K562 (cell line): ENCODE data around the gene ZNF564. TPM values are rescaled to one million over a fixed set of nuclear protein-coding genes. Genes with fewer than 3 reads are reported as not detected.

Experiments
- ADNP ChIP-seq: fragments of 200-800 bp; sonication (Bioruptor generic); IDR thresholded peaks from 2 replicates; pipeline ENCODE4 v1.6.1; 2016; ENCODE audit warnings: missing genetic modification characterization, missing compliant biosample characterization
- ATF7 ChIP-seq: fragments of 450-650 bp; IDR thresholded peaks from 2 replicates; pipeline ENCODE4 v1.7.1; 2014; ENCODE audit warnings: mild to moderate bottlenecking, moderate library complexity
- BDP1 ChIP-seq: IDR thresholded peaks from 3 replicates; pipeline ENCODE4 v1.6.1; 2011; ENCODE audit not compliant: insufficient read length, insufficient read depth
- CEBPG ChIP-seq, 3 experiments: fragments of 200-800 bp in 1 of 3; sonication (Bioruptor generic) in 1 of 3; sonication (generic) in 1 of 3; formaldehyde crosslinking in 1 of 3; IDR thresholded peaks in 2 of 3; conservative IDR thresholded peaks in 1 of 3; 2 replicates each; pipeline versions ENCODE4 v1.6.1 to v1.8.0; 2016 to 2022; ENCODE audit warnings: missing compliant biosample characterization in 2 of 3, missing genetic modification characterization in 2 of 3, mild to moderate bottlenecking in 1 of 3, missing genetic modification reagents in 1 of 3
- CREB1 ChIP-seq, 2 experiments: sonication (generic) in 1 of 2; formaldehyde crosslinking in 1 of 2; IDR thresholded peaks; 2 replicates each; pipeline versions ENCODE4 v1.6.1 to v1.8.0; 2012 to 2022; ENCODE audit warnings: inconsistent platforms in 1 of 2, mild to moderate bottlenecking in 1 of 2, missing genetic modification reagents in 1 of 2, moderate library complexity in 1 of 2
- E2F3 ChIP-seq: fragments of 250-450 bp; sonication (Bioruptor Pico); IDR thresholded peaks from 2 replicates; pipeline ENCODE4 v1.4.0; 2020; ENCODE audit warnings: mild to moderate bottlenecking
- FOSL1 ChIP-seq: fragments of 200-800 bp; sonication (Bioruptor generic); conservative IDR thresholded peaks from 2 replicates; pipeline ENCODE4 v1.6.1; 2016; ENCODE audit warnings: missing genetic modification characterization, missing compliant biosample characterization
- GATAD2B ChIP-seq: fragments of 450-650 bp; IDR thresholded peaks from 2 replicates; pipeline ENCODE4 v1.6.1; 2017; ENCODE audit warnings: mild to moderate bottlenecking, borderline replicate concordance
- GTF2A2 ChIP-seq: IDR thresholded peaks from 2 replicates; pipeline ENCODE4 v1.6.1; 2016; ENCODE audit warnings: mild to moderate bottlenecking, missing genetic modification characterization, missing compliant biosample characterization
- HDAC1 ChIP-seq, 2 experiments: fragments of 450-650 bp; IDR thresholded peaks; 2 replicates each; pipeline ENCODE4 v1.6.1; 2016 to 2017; ENCODE audit warnings: inconsistent platforms in 1 of 2, mild to moderate bottlenecking in 1 of 2, moderate library complexity in 1 of 2
- KDM1A ChIP-seq, 2 experiments: fragments of 450-650 bp; IDR thresholded peaks; 2 replicates each; pipeline ENCODE4 v1.6.1; 2016; ENCODE audit warnings: mild to moderate bottlenecking in 2 of 2
- KLF16 ChIP-seq: IDR thresholded peaks from 2 replicates; pipeline ENCODE4 v1.6.1; 2016; ENCODE audit warnings: antibody characterized with exemption
- MAFK ChIP-seq: IDR thresholded peaks from 2 replicates; pipeline ENCODE4 v1.6.1; 2011; ENCODE audit warnings: low read length, improper control_type of control experiment
- MTF1 ChIP-seq: fragments of 250-450 bp; sonication (Bioruptor Pico); IDR thresholded peaks from 2 replicates; pipeline ENCODE4 v1.9.0; 2021; ENCODE audit warnings: moderate library complexity, mild to moderate bottlenecking, inconsistent platforms, borderline replicate concordance
- PTBP1 ChIP-seq: fragments of 200-400 bp; formaldehyde crosslinking; IDR thresholded peaks from 2 replicates; pipeline ENCODE4 v1.6.1; 2017; ENCODE audit warnings: low read depth, low read length
- RNF2 ChIP-seq: sonication (generic); IDR thresholded peaks from 2 replicates; pipeline ENCODE4 v1.6.1; 2016
- SP2 ChIP-seq: IDR thresholded peaks from 2 replicates; pipeline ENCODE4 v1.6.1; 2011; ENCODE audit warnings: mild to moderate bottlenecking, low read depth, low read length, moderate library complexity; ENCODE audit not compliant: poor library complexity, severe bottlenecking; ENCODE audit errors: extremely low read depth
- TEAD1 ChIP-seq, 2 experiments: fragments of 450-650 bp in 1 of 2; sonication (generic) in 1 of 2; formaldehyde crosslinking; IDR thresholded peaks; 2 replicates each; pipeline versions ENCODE4 v1.4.0 to v1.8.0; 2020 to 2022; ENCODE audit warnings: mild to moderate bottlenecking in 2 of 2, missing genetic modification reagents in 1 of 2
- TEAD2 ChIP-seq: fragments of 450-650 bp; IDR thresholded peaks from 2 replicates; pipeline ENCODE4 v1.6.1; 2016; ENCODE audit warnings: missing genetic modification characterization, control low read depth, missing compliant biosample characterization
- TGIF2 ChIP-seq: sonication (generic); formaldehyde crosslinking; IDR thresholded peaks from 2 replicates; pipeline ENCODE4 v1.8.1; 2022; ENCODE audit warnings: mild to moderate bottlenecking, missing genetic modification reagents, moderate library complexity
- TOE1 ChIP-seq, 2 experiments: fragments of 450-650 bp in 1 of 2; sonication (generic) in 1 of 2; formaldehyde crosslinking in 1 of 2; IDR thresholded peaks; 2 replicates each; pipeline versions ENCODE4 v1.7.1 to v1.8.0; 2016 to 2022; ENCODE audit warnings: borderline replicate concordance in 2 of 2, mild to moderate bottlenecking in 2 of 2, antibody characterized with exemption in 1 of 2, inconsistent platforms in 1 of 2, low read depth in 1 of 2, missing genetic modification reagents in 1 of 2, moderate library complexity in 1 of 2
- ZBED1 ChIP-seq: IDR thresholded peaks from 2 replicates; pipeline ENCODE4 v1.6.1; 2014
- ZNF217 ChIP-seq: sonication (generic); formaldehyde crosslinking; IDR thresholded peaks from 2 replicates; pipeline ENCODE4 v1.8.0; 2022; ENCODE audit warnings: mild to moderate bottlenecking, missing genetic modification reagents
- ZNF584 ChIP-seq: fragments of 200-800 bp; sonication (Bioruptor generic); IDR thresholded peaks from 2 replicates; pipeline ENCODE4 v1.6.1; 2016; ENCODE audit warnings: low read depth, mild to moderate bottlenecking, missing genetic modification characterization, missing compliant biosample characterization
- ZNF778 ChIP-seq: fragments of 450-650 bp; formaldehyde crosslinking; IDR thresholded peaks from 2 replicates; pipeline ENCODE4 v1.4.0; 2020; ENCODE audit warnings: mild to moderate bottlenecking, moderate library complexity
- ZSCAN29 ChIP-seq: fragments of 450-650 bp; IDR thresholded peaks from 2 replicates; pipeline ENCODE4 v1.6.1; 2017
- ZZZ3 ChIP-seq: fragments of 450-650 bp; IDR thresholded peaks from 2 replicates; pipeline ENCODE4 v1.6.1; 2016; ENCODE audit warnings: antibody characterized with exemption, mild to moderate bottlenecking, moderate library complexity
- polyA plus RNA-seq, 8 experiments: library from polyadenylated mRNA; depleted of rRNA in 4 of 8; stranded (reverse) in 5 of 8; unstranded in 3 of 8; fragments of >200 nt; fragmentation: Nextera tagmentation in 2 of 8; fragmentation: Illumina TruSeq in 1 of 8; extraction: Ambion mirVana in 2 of 8; extraction: Trizol in 1 of 8; gene quantifications; 2 replicates each; pipeline versions ENCODE4 v1.2.1 to v1.2.3, GENCODE V29; 2011 to 2014; ENCODE audit warnings: inconsistent platforms in 1 of 8, missing spikeins in 1 of 8
- total RNA-seq, 7 experiments: library from RNA; depleted of rRNA in 6 of 7; stranded (reverse); fragments of >200 nt in 6 of 7; fragmentation: Illumina TruSeq in 2 of 7; extraction: Trizol in 2 of 7; gene quantifications; 2 replicates each; pipeline versions ENCODE4 v1.2.1 to v1.2.3, GENCODE V29; 2011 to 2021; ENCODE audit warnings: low replicate concordance in 1 of 7
- TF ChIP-seq, protein P1 (sequence below), 2 experiments: IDR thresholded peaks; 2 replicates each; pipeline ENCODE4 v1.6.1; 2011; ENCODE audit warnings: borderline replicate concordance in 1 of 2, control low read depth in 1 of 2, low read depth in 1 of 2, low read length in 1 of 2, mild to moderate bottlenecking in 1 of 2, mixed read lengths in 1 of 2, moderate library complexity in 1 of 2; ENCODE audit not compliant: insufficient read depth in 1 of 2, insufficient read length in 1 of 2, poor library complexity in 1 of 2, severe bottlenecking in 1 of 2; ENCODE audit errors: extremely low read depth in 1 of 2
- TF ChIP-seq, protein P2 (sequence below): sonication (generic); formaldehyde crosslinking; IDR thresholded peaks from 2 replicates; pipeline ENCODE4 v1.8.1; 2022; ENCODE audit warnings: missing genetic modification reagents

Gene ZNF564
- total and polyA plus RNA-seq, 9 of the 15 experiments (the other 6 are each of a cell fraction or from before 2014, with no cell fraction given) = 1.4 to 8.1 (median 5.6) TPM

DNA sequence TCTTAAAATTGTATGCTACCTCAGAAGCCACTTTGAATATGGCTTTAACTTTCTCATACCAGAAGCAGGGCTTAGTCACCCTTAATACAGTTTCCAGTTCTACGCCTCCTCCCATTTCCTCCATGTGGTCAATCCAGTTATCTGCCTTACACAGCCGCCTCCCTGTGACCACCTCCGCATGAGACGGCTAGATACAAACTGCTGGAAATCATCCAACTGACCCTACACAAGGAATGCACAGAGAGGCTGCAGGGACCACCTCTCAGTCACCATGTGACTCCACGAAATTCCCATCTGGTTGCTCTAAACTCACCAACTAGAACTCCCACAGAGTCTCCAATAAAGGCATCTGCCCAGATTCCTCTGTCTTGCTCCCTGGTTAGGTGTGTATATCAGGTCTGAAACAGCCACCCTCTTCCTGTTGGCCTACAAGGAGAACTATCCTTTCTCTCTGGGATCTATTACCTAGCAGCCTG, 6.8 kb downstream of the ZNF564 start (continued):
- TF ChIP-seq, protein P1, sequence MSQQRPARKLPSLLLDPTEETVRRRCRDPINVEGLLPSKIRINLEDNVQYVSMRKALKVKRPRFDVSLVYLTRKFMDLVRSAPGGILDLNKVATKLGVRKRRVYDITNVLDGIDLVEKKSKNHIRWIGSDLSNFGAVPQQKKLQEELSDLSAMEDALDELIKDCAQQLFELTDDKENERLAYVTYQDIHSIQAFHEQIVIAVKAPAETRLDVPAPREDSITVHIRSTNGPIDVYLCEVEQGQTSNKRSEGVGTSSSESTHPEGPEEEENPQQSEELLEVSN (IDR thresholded peaks at IDR 0.05; ENCODE audit: borderline replicate concordance in 1 of 2, extremely low read depth in 1 of 2, insufficient read depth in 1 of 2, insufficient read length in 1 of 2, low read depth in 1 of 2, low read length in 1 of 2, poor library complexity in 1 of 2, severe bottlenecking in 1 of 2) = peak in 1 of 2 experiments; percentile 50
- TF ChIP-seq BDP1 = no peak
- TF ChIP-seq E2F3 = no peak
- TF ChIP-seq ZZZ3 = no peak
- peak; percentile 93 for TF ChIP-seq FOSL1 (tag)
- TF ChIP-seq, protein P2, sequence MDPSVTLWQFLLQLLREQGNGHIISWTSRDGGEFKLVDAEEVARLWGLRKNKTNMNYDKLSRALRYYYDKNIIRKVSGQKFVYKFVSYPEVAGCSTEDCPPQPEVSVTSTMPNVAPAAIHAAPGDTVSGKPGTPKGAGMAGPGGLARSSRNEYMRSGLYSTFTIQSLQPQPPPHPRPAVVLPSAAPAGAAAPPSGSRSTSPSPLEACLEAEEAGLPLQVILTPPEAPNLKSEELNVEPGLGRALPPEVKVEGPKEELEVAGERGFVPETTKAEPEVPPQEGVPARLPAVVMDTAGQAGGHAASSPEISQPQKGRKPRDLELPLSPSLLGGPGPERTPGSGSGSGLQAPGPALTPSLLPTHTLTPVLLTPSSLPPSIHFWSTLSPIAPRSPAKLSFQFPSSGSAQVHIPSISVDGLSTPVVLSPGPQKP (CRISPR knock-in tag) = no peak
- TF ChIP-seq SP2 = no peak
- TF ChIP-seq GATAD2B = no peak
- no peak; the same call in 1 of the 2 replicates for TF ChIP-seq ADNP (tag)
- peak; percentile 72; the same call in 1 of the 2 replicates for TF ChIP-seq ZNF584 (CRISPR knock-in tag)
- no peak for TF ChIP-seq ZNF778 (CRISPR knock-in tag)
- TF ChIP-seq CREB1 (IDR thresholded peaks at IDR 0.05) = peak; percentile 36; the same call in 1 of the 2 replicates
- TF ChIP-seq CREB1 (CRISPR knock-in tag; IDR thresholded peaks at IDR 0.05) = no peak
- no peak for TF ChIP-seq MTF1 (CRISPR knock-in tag)
- no peak for TF ChIP-seq ZSCAN29
- peak; percentile 65; the same call in 1 of the 2 replicates for TF ChIP-seq TOE1 (IDR thresholded peaks at IDR 0.05; ENCODE audit: borderline replicate concordance)
- no peak for TF ChIP-seq TOE1 (CRISPR knock-in tag; IDR thresholded peaks at IDR 0.05; ENCODE audit: borderline replicate concordance, low read depth)
- TF ChIP-seq PTBP1 = no peak
- TF ChIP-seq RNF2 = peak; percentile 90
- TF ChIP-seq ZNF217 (CRISPR knock-in tag) = no peak
- TF ChIP-seq TEAD2 (tag) = no peak
- TF ChIP-seq KDM1A (IDR thresholded peaks at IDR 0.05) = peak; percentile 58 to 69; a peak in 3 of 4 replicates
- peak; percentile 69; the same call in 1 of the 2 replicates for TF ChIP-seq ATF7
- no peak for TF ChIP-seq GTF2A2 (tag)
- peak; percentile 50 to 85; a peak in 3 of 4 replicates for TF ChIP-seq TEAD1 (CRISPR knock-in tag; IDR thresholded peaks at IDR 0.05)
- TF ChIP-seq KLF16 = peak; percentile 95
- no peak for TF ChIP-seq TGIF2 (CRISPR knock-in tag)
- TF ChIP-seq ZBED1 = peak; percentile 84
- TF ChIP-seq CEBPG (CRISPR knock-in tag; IDR thresholded peaks at IDR 0.05) = no peak
- no peak for TF ChIP-seq CEBPG (tag; conservative IDR thresholded peaks at IDR 0.05 in 1 of 2, IDR thresholded peaks at IDR 0.05 in 1 of 2)
- TF ChIP-seq MAFK = peak; percentile 61; the same call in 1 of the 2 replicates
- TF ChIP-seq HDAC1 (IDR thresholded peaks at IDR 0.05) = peak in 1 of 2 experiments; percentile 86; a peak in 2 of 4 replicates
